K562 (cell line): Measurements from ENCODE around the gene RGL2. TPM values are rescaled to one million over a fixed set of nuclear protein-coding genes. Genes with fewer than 3 reads are reported as not detected.
A peak's percentile ranks its signal among the peaks of the same experiment; 100 is the strongest.

Experiments
- CC2D1A ChIP-seq: fragments of 450-650 bp; IDR thresholded peaks from 2 replicates; pipeline ENCODE4 v1.6.1; 2017; ENCODE audit warnings: mild to moderate bottlenecking
- CSDE1 ChIP-seq, 2 experiments: fragments of 450-650 bp; IDR thresholded peaks; 2 replicates each; pipeline ENCODE4 v1.6.1; 2016; ENCODE audit warnings: mild to moderate bottlenecking in 1 of 2
- FOXK2 ChIP-seq, 2 experiments: fragments of 450-650 bp; IDR thresholded peaks in 1 of 2; conservative IDR thresholded peaks in 1 of 2; 2 replicates each; pipeline ENCODE4 v1.6.1; 2016; ENCODE audit warnings: low read depth in 2 of 2, mild to moderate bottlenecking in 1 of 2
- HDAC3 ChIP-seq: fragments of 450-650 bp; IDR thresholded peaks from 2 replicates; pipeline ENCODE4 v1.6.1; 2018; ENCODE audit warnings: borderline replicate concordance, mild to moderate bottlenecking, moderate library complexity; ENCODE audit not compliant: partially characterized antibody
- HDAC6 ChIP-seq: IDR thresholded peaks from 2 replicates; pipeline ENCODE4 v1.6.1; 2012; ENCODE audit warnings: low read depth, mild to moderate bottlenecking, control low read depth, inconsistent platforms, low read length, moderate library complexity
- HNRNPH1 ChIP-seq: fragments of 200-400 bp; formaldehyde crosslinking; optimal IDR thresholded peaks from 2 replicates; pipeline ENCODE3; 2017; ENCODE audit warnings: low read depth, mild to moderate bottlenecking, low read length, moderate library complexity
- ILK ChIP-seq: fragments of 450-650 bp; IDR thresholded peaks from 2 replicates; pipeline ENCODE4 v1.6.1; 2016; ENCODE audit warnings: missing genetic modification characterization, low read depth, mild to moderate bottlenecking, missing compliant biosample characterization, moderate library complexity, borderline replicate concordance
- JUNB ChIP-seq: fragments of 450-650 bp; formaldehyde crosslinking; conservative IDR thresholded peaks from 2 replicates; pipeline ENCODE4 v1.4.0; 2020; ENCODE audit warnings: mild to moderate bottlenecking
- KLF6 ChIP-seq: fragments of 250-450 bp; sonication (Bioruptor Pico); IDR thresholded peaks from 2 replicates; pipeline ENCODE4 v1.4.0; 2020; ENCODE audit warnings: mild to moderate bottlenecking, moderate library complexity, borderline replicate concordance
- LEF1 ChIP-seq: fragments of 450-650 bp; IDR thresholded peaks from 2 replicates; pipeline ENCODE4 v1.6.1; 2016; ENCODE audit warnings: mild to moderate bottlenecking
- RBM22 ChIP-seq: fragments of 200-400 bp; formaldehyde crosslinking; IDR thresholded peaks from 2 replicates; pipeline ENCODE4 v1.6.1; 2018; ENCODE audit warnings: low read length, low read depth; ENCODE audit not compliant: poor library complexity, severe bottlenecking
- SMARCC2 ChIP-seq: fragments of 450-650 bp; IDR thresholded peaks from 2 replicates; pipeline ENCODE4 v1.6.1; 2017; ENCODE audit warnings: antibody characterized with exemption, moderate library complexity, mild to moderate bottlenecking, low read depth
- SUPT5H ChIP-seq: fragments of 450-650 bp; IDR thresholded peaks from 2 replicates; pipeline ENCODE4 v1.6.1; 2016
- TBL1XR1 ChIP-seq, 2 experiments: IDR thresholded peaks; 2 replicates each; pipeline ENCODE4 v1.6.1; 2012; ENCODE audit warnings: improper control_type of control experiment in 2 of 2, low read length in 2 of 2, mild to moderate bottlenecking in 1 of 2
- ZNF316 ChIP-seq: fragments of 450-650 bp; IDR thresholded peaks from 2 replicates; pipeline ENCODE4 v1.6.1; 2016
- ZNF445 ChIP-seq: fragments of 250-450 bp; sonication (Bioruptor Pico); IDR thresholded peaks from 2 replicates; pipeline ENCODE4 v1.4.0; 2020; ENCODE audit warnings: low read depth, mild to moderate bottlenecking, moderate library complexity
- ZNF780A ChIP-seq: fragments of 250-450 bp; sonication (Bioruptor Pico); IDR thresholded peaks from 2 replicates; pipeline ENCODE4 v1.5.0; 2021; ENCODE audit warnings: mild to moderate bottlenecking
- ZSCAN29 ChIP-seq: fragments of 450-650 bp; IDR thresholded peaks from 2 replicates; pipeline ENCODE4 v1.6.1; 2017
- polyA plus RNA-seq, 8 experiments: library from polyadenylated mRNA; depleted of rRNA in 4 of 8; stranded (reverse) in 5 of 8; unstranded in 3 of 8; fragments of >200 nt; fragmentation: Nextera tagmentation in 2 of 8; fragmentation: Illumina TruSeq in 1 of 8; extraction: Ambion mirVana in 2 of 8; extraction: Trizol in 1 of 8; gene quantifications; 2 replicates each; pipeline versions ENCODE4 v1.2.1 to v1.2.3, GENCODE V29; 2011 to 2014; ENCODE audit warnings: inconsistent platforms in 1 of 8, missing spikeins in 1 of 8
- total RNA-seq, 7 experiments: library from RNA; depleted of rRNA in 6 of 7; stranded (reverse); fragments of >200 nt in 6 of 7; fragmentation: Illumina TruSeq in 2 of 7; extraction: Trizol in 2 of 7; gene quantifications; 2 replicates each; pipeline versions ENCODE4 v1.2.1 to v1.2.3, GENCODE V29; 2011 to 2021; ENCODE audit warnings: low replicate concordance in 1 of 7
- TF ChIP-seq, protein P1 (sequence below): fragments of 450-650 bp; formaldehyde crosslinking; conservative IDR thresholded peaks from 2 replicates; pipeline ENCODE4 v1.4.0; 2022; ENCODE audit warnings: mild to moderate bottlenecking, missing genetic modification characterization
- TF ChIP-seq, protein P2 (sequence below): fragments of 450-650 bp; formaldehyde crosslinking; IDR thresholded peaks from 2 replicates; pipeline ENCODE4 v1.4.0; 2020; ENCODE audit warnings: mild to moderate bottlenecking
- TF ChIP-seq, protein P3 (sequence below): fragments of 450-650 bp; IDR thresholded peaks from 2 replicates; pipeline ENCODE4 v1.6.1; 2016; ENCODE audit warnings: antibody characterized with exemption
- TF ChIP-seq, protein P4 (sequence below): fragments of 450-650 bp; IDR thresholded peaks from 2 replicates; pipeline ENCODE4 v1.6.1; 2016; ENCODE audit warnings: low read depth, mild to moderate bottlenecking, moderate library complexity
- TF ChIP-seq, protein P5 (sequence below), 2 experiments: IDR thresholded peaks; 2 replicates each; pipeline ENCODE4 v1.6.1; 2011; ENCODE audit warnings: borderline replicate concordance in 1 of 2, control low read depth in 1 of 2, low read depth in 1 of 2, low read length in 1 of 2, mild to moderate bottlenecking in 1 of 2, mixed read lengths in 1 of 2, moderate library complexity in 1 of 2; ENCODE audit not compliant: insufficient read depth in 1 of 2, insufficient read length in 1 of 2, poor library complexity in 1 of 2, severe bottlenecking in 1 of 2; ENCODE audit errors: extremely low read depth in 1 of 2
- TF ChIP-seq, protein P6 (sequence below): fragments of 450-650 bp; formaldehyde crosslinking; IDR thresholded peaks from 2 replicates; pipeline ENCODE4 v1.4.0; 2022; ENCODE audit warnings: mild to moderate bottlenecking, moderate library complexity

RGL2 gene
- total and polyA plus RNA-seq, 9 of the 15 experiments (the other 6 are each of a cell fraction or from before 2014, with no cell fraction given) = 1.8 to 57.1 (median 19.5) TPM

DNA sequence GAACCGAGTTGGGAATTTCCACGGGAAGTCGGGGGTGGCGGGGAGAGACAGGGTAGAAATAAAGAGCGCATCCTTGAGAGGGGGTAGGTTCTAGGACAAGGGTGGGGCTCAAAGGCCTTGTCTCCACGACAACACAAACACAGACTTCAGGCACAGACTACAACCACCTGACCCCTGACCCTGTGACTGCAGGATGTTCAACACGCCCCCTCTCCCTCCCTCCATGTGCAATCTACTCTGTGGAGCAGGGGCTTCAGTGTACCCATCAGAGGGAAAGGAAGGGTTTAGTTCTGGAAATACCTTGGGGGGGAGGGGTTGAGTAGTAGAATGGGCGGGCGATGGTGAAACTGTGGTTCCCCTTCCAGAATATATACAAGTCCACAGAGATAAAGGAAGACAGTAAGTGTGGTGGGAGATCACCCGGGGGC lies 15.8 kb upstream of the RGL2 start (continued):
- TF ChIP-seq JUNB (CRISPR knock-in tag) (no peak), HNRNPH1 (no peak), HDAC3 (no peak), CC2D1A (no peak), RBM22 (no peak), TBL1XR1 (IDR thresholded peaks at IDR 0.05; ENCODE audit: low read length in 2 of 2) (0 out of 4 replicates have a peak, but pooled peaks have one; percentile 23 to 36), HDAC6 (no peak), ZSCAN29 (no peak), LEF1 (no peak), ZNF780A (CRISPR knock-in tag) (no peak), CSDE1 (IDR thresholded peaks at IDR 0.05) (no peak), ILK (tag) (no peak), FOXK2 (conservative IDR thresholded peaks at IDR 0.05 in 1 of 2, IDR thresholded peaks at IDR 0.05 in 1 of 2; ENCODE audit: low read depth in 2 of 2) (peak; percentile 43 to 54; a peak in 2 of 4 replicates), KLF6 (CRISPR knock-in tag) (no peak), ZNF445 (CRISPR knock-in tag) (no peak), ZNF316 (no peak), SMARCC2 (no peak), SUPT5H (no peak)
- TF ChIP-seq, protein P1, sequence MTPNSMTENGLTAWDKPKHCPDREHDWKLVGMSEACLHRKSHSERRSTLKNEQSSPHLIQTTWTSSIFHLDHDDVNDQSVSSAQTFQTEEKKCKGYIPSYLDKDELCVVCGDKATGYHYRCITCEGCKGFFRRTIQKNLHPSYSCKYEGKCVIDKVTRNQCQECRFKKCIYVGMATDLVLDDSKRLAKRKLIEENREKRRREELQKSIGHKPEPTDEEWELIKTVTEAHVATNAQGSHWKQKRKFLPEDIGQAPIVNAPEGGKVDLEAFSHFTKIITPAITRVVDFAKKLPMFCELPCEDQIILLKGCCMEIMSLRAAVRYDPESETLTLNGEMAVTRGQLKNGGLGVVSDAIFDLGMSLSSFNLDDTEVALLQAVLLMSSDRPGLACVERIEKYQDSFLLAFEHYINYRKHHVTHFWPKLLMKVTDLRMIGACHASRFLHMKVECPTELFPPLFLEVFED = no peak
- TF ChIP-seq, protein P2, sequence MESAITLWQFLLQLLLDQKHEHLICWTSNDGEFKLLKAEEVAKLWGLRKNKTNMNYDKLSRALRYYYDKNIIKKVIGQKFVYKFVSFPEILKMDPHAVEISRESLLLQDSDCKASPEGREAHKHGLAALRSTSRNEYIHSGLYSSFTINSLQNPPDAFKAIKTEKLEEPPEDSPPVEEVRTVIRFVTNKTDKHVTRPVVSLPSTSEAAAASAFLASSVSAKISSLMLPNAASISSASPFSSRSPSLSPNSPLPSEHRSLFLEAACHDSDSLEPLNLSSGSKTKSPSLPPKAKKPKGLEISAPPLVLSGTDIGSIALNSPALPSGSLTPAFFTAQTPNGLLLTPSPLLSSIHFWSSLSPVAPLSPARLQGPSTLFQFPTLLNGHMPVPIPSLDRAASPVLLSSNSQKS = no peak
- TF ChIP-seq, protein P3, sequence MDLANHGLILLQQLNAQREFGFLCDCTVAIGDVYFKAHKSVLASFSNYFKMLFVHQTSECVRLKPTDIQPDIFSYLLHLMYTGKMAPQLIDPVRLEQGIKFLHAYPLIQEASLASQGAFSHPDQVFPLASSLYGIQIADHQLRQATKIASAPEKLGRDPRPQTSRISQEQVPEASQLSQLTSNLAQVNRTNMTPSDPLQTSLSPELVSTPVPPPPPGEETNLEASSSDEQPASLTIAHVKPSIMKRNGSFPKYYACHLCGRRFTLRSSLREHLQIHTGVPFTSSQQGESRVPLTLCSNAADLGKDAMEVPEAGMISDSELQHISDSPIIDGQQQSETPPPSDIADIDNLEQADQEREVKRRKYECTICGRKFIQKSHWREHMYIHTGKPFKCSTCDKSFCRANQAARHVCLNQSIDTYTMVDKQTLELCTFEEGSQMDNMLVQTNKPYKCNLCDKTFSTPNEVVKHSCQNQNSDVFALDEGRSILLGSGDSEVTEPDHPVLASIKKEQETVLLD = no peak
- TF ChIP-seq, protein P4, sequence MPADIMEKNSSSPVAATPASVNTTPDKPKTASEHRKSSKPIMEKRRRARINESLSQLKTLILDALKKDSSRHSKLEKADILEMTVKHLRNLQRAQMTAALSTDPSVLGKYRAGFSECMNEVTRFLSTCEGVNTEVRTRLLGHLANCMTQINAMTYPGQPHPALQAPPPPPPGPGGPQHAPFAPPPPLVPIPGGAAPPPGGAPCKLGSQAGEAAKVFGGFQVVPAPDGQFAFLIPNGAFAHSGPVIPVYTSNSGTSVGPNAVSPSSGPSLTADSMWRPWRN = no peak
- TF ChIP-seq, protein P5, sequence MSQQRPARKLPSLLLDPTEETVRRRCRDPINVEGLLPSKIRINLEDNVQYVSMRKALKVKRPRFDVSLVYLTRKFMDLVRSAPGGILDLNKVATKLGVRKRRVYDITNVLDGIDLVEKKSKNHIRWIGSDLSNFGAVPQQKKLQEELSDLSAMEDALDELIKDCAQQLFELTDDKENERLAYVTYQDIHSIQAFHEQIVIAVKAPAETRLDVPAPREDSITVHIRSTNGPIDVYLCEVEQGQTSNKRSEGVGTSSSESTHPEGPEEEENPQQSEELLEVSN (IDR thresholded peaks at IDR 0.05; ENCODE audit: borderline replicate concordance in 1 of 2, extremely low read depth in 1 of 2, insufficient read depth in 1 of 2, insufficient read length in 1 of 2, low read depth in 1 of 2, low read length in 1 of 2, poor library complexity in 1 of 2, severe bottlenecking in 1 of 2) = no peak
- TF ChIP-seq, protein P6, sequence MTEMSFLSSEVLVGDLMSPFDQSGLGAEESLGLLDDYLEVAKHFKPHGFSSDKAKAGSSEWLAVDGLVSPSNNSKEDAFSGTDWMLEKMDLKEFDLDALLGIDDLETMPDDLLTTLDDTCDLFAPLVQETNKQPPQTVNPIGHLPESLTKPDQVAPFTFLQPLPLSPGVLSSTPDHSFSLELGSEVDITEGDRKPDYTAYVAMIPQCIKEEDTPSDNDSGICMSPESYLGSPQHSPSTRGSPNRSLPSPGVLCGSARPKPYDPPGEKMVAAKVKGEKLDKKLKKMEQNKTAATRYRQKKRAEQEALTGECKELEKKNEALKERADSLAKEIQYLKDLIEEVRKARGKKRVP (CRISPR knock-in tag) = no peak
